GM18502 (cell line): Measurements from ENCODE around the gene FDPS.
"Not testable (repeated sequence)": the region's sequence is repeated elsewhere in the genome, so short reads cannot be mapped to it uniquely, and the experiment has no call there.

Source experiments
- ATAC-seq: cut with Tn5 transposase; IDR thresholded peaks from one replicate; pipeline ENCODE4 v1.9.1; 2021; ENCODE audit warnings: mild to moderate bottlenecking; ENCODE audit not compliant: unreplicated experiment, poor library complexity

Gene FDPS

GRCh38 chr1:155285063-155285462, 23.6 kb upstream of the FDPS start:
- ATAC-seq = no peak

- no peak for ATAC-seq
These were observed 23.0 kb upstream of the FDPS start for GRCh38 chr1:155285631-155286044.

- ATAC-seq = no peak
These were observed 22.1 kb upstream of the FDPS start for GRCh38 chr1:155286544-155286943.

- ATAC-seq = no peak
These were observed 20.6 kb upstream of the FDPS start for GRCh38 chr1:155287987-155288543.

- ATAC-seq = not testable (repeated sequence)
These were observed 17.7 kb upstream of the FDPS start for GRCh38 chr1:155291006-155291405.

GRCh38 chr1:155293086-155293749, 15.4 kb upstream of the FDPS start:
- ATAC-seq = no peak

GRCh38 chr1:155294520-155295182, 14.0 kb upstream of the FDPS start:
- no peak for ATAC-seq

GRCh38 chr1:155295183-155295941, 13.3 kb upstream of the FDPS start:
- no peak for ATAC-seq

GRCh38 chr1:155295942-155296267, 12.8 kb upstream of the FDPS start:
- ATAC-seq = no peak

GRCh38 chr1:155296661-155297060, 12.0 kb upstream of the FDPS start:
- ATAC-seq = no peak

- no peak for ATAC-seq
These were observed 11.3 kb upstream of the FDPS start for GRCh38 chr1:155297384-155297783.

- no peak for ATAC-seq
These were observed 8.6 kb upstream of the FDPS start for GRCh38 chr1:155300024-155300423.

GRCh38 chr1:155300553-155301329, 7.9 kb upstream of the FDPS start:
- ATAC-seq = no peak

- ATAC-seq = no peak
These were observed 7.3 kb upstream of the FDPS start, which contains the start of gene PKLR for GRCh38 chr1:155301342-155301841. TSS of gene PKLR (minus strand) at chr1:155301438. CDS start at chr1:155301395, 43 bp downstream.

GRCh38 chr1:155304558-155305063, 4.1 kb upstream of the FDPS start:
- ATAC-seq = no peak

GRCh38 chr1:155305881-155306391, 2.7 kb upstream of the FDPS start:
- no peak for ATAC-seq

GRCh38 chr1:155307247-155307740, 1.4 kb upstream of the FDPS start:
- no peak for ATAC-seq

GRCh38 chr1:155309423-155310021, 856 bp downstream of the FDPS start:
- no peak for ATAC-seq

- ATAC-seq = no peak
These were observed 4.6 kb downstream of the FDPS start for GRCh38 chr1:155313261-155313660.
